ENCODE data around the gene KRT39. TPM values are rescaled to one million over a fixed set of nuclear protein-coding genes. Genes with fewer than 3 reads are reported as not detected.

KRT39 gene
- total RNA-seq, 1 experiment from 2014 or later = not detected

- no peak for TF ChIP-seq EZH2 (IDR thresholded peaks at IDR 0.05; ENCODE audit: borderline replicate concordance, low read depth, low read length, poor library complexity, severe bottlenecking)
- TF ChIP-seq, protein P1, sequence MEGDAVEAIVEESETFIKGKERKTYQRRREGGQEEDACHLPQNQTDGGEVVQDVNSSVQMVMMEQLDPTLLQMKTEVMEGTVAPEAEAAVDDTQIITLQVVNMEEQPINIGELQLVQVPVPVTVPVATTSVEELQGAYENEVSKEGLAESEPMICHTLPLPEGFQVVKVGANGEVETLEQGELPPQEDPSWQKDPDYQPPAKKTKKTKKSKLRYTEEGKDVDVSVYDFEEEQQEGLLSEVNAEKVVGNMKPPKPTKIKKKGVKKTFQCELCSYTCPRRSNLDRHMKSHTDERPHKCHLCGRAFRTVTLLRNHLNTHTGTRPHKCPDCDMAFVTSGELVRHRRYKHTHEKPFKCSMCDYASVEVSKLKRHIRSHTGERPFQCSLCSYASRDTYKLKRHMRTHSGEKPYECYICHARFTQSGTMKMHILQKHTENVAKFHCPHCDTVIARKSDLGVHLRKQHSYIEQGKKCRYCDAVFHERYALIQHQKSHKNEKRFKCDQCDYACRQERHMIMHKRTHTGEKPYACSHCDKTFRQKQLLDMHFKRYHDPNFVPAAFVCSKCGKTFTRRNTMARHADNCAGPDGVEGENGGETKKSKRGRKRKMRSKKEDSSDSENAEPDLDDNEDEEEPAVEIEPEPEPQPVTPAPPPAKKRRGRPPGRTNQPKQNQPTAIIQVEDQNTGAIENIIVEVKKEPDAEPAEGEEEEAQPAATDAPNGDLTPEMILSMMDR (conservative IDR thresholded peaks at IDR 0.05; ENCODE audit: low read depth, low read length) = no peak
- Histone ChIP-seq H3K27ac (ENCODE audit: low read depth, low read length, poor library complexity, severe bottlenecking) (no peak overlapping the region), H3K4me3 (ENCODE audit: low read depth, low read length, poor library complexity, severe bottlenecking) (no peak overlapping the region), H3K4me1 (ENCODE audit: insufficient read depth, low read length, poor library complexity, severe bottlenecking) (no peaks in the 10 kb centered on the region), H3K36me3 (ENCODE audit: insufficient read depth, low read length, poor library complexity, severe bottlenecking) (no peaks in the 10 kb centered on the region), H3K27me3 (replicated peaks; ENCODE audit: insufficient read depth, low read depth, low read length, poor library complexity) (no peaks in the 10 kb centered on the region), H3K9me3 (ENCODE audit: low read depth, low read length, poor library complexity, severe bottlenecking) (no peaks in the 10 kb centered on the region)
- ChIA-PET CTCF (no interaction called here), POLR2A (ENCODE audit: low non-redundant PET) (no interaction called here)
- BruUV-seq (replicated peaks) = no TSS peak
- intact Hi-C loops (cut with micrococcal nuclease; ENCODE audit: unreplicated experiment) = no loop called here
- DNase-seq (ENCODE audit: low spot score) = no peak
These were observed 43.2 kb upstream of the KRT39 start for GRCh38 chr17:41009936-41010335.

DNA sequence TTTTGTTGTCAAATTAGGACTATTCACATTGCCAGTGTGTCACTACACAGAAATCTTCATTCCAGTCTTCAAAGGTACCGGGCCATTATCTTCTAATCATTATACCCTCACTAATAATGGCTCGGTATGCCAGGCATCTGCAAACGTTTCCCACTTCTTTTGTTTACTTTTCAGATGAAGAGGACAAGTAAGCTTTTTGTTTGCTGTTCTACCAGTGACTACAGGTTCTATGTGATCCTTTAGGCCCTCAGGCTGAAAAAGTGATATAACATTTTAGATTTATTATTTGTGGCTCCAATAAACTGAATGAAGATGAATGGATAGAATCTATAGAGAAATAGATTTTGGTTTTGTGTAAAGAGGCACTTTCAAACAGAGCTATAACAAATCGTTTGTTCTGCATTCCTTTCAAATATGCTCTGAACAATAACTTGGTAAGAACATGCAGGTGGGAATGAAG is 42.6 kb upstream of the KRT39 start:
- H3K27me3 ChIP-seq (replicated peaks; ENCODE audit: insufficient read depth, low read depth, low read length, poor library complexity) = no peaks in the 10 kb centered on the region

GRCh38 chr17:41008811-41009210 is 42.1 kb upstream of the KRT39 start, which contains the start of gene KRTAP3-1:
Gene KRTAP3-1, minus strand, starts transcription at chr17:41009128. Its CDS starts 54 bp downstream, at chr17:41009074.
- H3K4me3 ChIP-seq (ENCODE audit: low read depth, low read length, poor library complexity, severe bottlenecking) = no peak within 1 kb of the TSS
- H3K9me3 ChIP-seq (ENCODE audit: low read depth, low read length, poor library complexity, severe bottlenecking) = no peaks in the 10 kb centered on the region
- ChIA-PET POLR2A (ENCODE audit: low non-redundant PET) (no interaction called here), CTCF (no interaction called here)
- intact Hi-C loops (cut with micrococcal nuclease; ENCODE audit: unreplicated experiment) = no loop called here
- no peaks in the 10 kb centered on the region for H3K36me3 ChIP-seq (ENCODE audit: insufficient read depth, low read length, poor library complexity, severe bottlenecking)
- H3K27me3 ChIP-seq (replicated peaks; ENCODE audit: insufficient read depth, low read depth, low read length, poor library complexity) = no peaks in the 10 kb centered on the region
- H3K4me1 ChIP-seq (ENCODE audit: insufficient read depth, low read length, poor library complexity, severe bottlenecking) = no peaks in the 10 kb centered on the region
- DNase-seq (ENCODE audit: low spot score) = no peak
- no TSS peak for BruUV-seq (replicated peaks)
- no peak within 1 kb of the TSS for H3K27ac ChIP-seq (ENCODE audit: low read depth, low read length, poor library complexity, severe bottlenecking)
- no peak for TF ChIP-seq EZH2 (IDR thresholded peaks at IDR 0.05; ENCODE audit: borderline replicate concordance, low read depth, low read length, poor library complexity, severe bottlenecking)
- TF ChIP-seq, protein P1 (conservative IDR thresholded peaks at IDR 0.05; ENCODE audit: low read depth, low read length) = no peak

More for the DNA sequence above, 42.6 kb upstream of the KRT39 start:
- Histone ChIP-seq H3K36me3 (ENCODE audit: insufficient read depth, low read length, poor library complexity, severe bottlenecking) (no peaks in the 10 kb centered on the region), H3K27ac (ENCODE audit: low read depth, low read length, poor library complexity, severe bottlenecking) (no peak overlapping the region), H3K4me3 (ENCODE audit: low read depth, low read length, poor library complexity, severe bottlenecking) (no peak overlapping the region), H3K4me1 (ENCODE audit: insufficient read depth, low read length, poor library complexity, severe bottlenecking) (no peaks in the 10 kb centered on the region), H3K9me3 (ENCODE audit: low read depth, low read length, poor library complexity, severe bottlenecking) (no peaks in the 10 kb centered on the region)
- BruUV-seq (replicated peaks) = no TSS peak
- ChIA-PET CTCF (no interaction called here), POLR2A (ENCODE audit: low non-redundant PET) (no interaction called here)
- TF ChIP-seq, protein P1 (conservative IDR thresholded peaks at IDR 0.05; ENCODE audit: low read depth, low read length) = no peak
- no peak for TF ChIP-seq EZH2 (IDR thresholded peaks at IDR 0.05; ENCODE audit: borderline replicate concordance, low read depth, low read length, poor library complexity, severe bottlenecking)
- no peak for DNase-seq (ENCODE audit: low spot score)
- intact Hi-C loops (cut with micrococcal nuclease; ENCODE audit: unreplicated experiment) = no loop called here

Measured in A673 (cell line).